Chondrocyte (in vitro differentiated cells): Measurements from ENCODE around the gene CFAP97D1. TPM values are rescaled to one million over a fixed set of nuclear protein-coding genes. Genes with fewer than 3 reads are reported as not detected.

Source experiments
- DNase-seq: peaks from one replicate; pipeline ENCODE4 v3.0.0; 2021; ENCODE audit warnings: mixed read lengths, low spot score
- H3K27ac Mint-ChIP-seq: one replicate; pipeline ENCODE4 v1.8.0; 2021; ENCODE audit warnings: mild to moderate bottlenecking, moderate library complexity, mixed read lengths; ENCODE audit not compliant: unreplicated experiment
- H3K27me3 Mint-ChIP-seq: 2 replicates; pipeline ENCODE4 v1.8.0; 2021; ENCODE audit warnings: low read depth, mixed read lengths
- H3K36me3 Mint-ChIP-seq: 2 replicates; pipeline ENCODE4 v1.8.0; 2021; ENCODE audit warnings: low read depth, mixed read lengths
- H3K4me1 Mint-ChIP-seq: 2 replicates; pipeline ENCODE4 v1.8.0; 2021; ENCODE audit warnings: low read depth, mild to moderate bottlenecking, mixed read lengths
- H3K4me3 Mint-ChIP-seq: one replicate; pipeline ENCODE4 v1.8.0; 2021; ENCODE audit warnings: mild to moderate bottlenecking, moderate library complexity, mixed read lengths; ENCODE audit not compliant: unreplicated experiment
- H3K9me3 Mint-ChIP-seq: 2 replicates; pipeline ENCODE4 v1.8.0; 2021; ENCODE audit warnings: low read depth, mixed read lengths
- total RNA-seq: library from RNA; stranded (reverse); gene quantifications from 3 replicates; pipeline ENCODE4 v1.2.1, GENCODE V29; 2021
- TF ChIP-seq, protein P1 (sequence below): fragments of 200-600 bp; sonication (generic); IDR thresholded peaks from 2 replicates; pipeline ENCODE4 v1.5.0; 2021; ENCODE audit warnings: antibody characterized with exemption, mild to moderate bottlenecking, moderate library complexity

CFAP97D1 gene
- total RNA-seq, 1 donor from 2014 or later, result not detected

DNA sequence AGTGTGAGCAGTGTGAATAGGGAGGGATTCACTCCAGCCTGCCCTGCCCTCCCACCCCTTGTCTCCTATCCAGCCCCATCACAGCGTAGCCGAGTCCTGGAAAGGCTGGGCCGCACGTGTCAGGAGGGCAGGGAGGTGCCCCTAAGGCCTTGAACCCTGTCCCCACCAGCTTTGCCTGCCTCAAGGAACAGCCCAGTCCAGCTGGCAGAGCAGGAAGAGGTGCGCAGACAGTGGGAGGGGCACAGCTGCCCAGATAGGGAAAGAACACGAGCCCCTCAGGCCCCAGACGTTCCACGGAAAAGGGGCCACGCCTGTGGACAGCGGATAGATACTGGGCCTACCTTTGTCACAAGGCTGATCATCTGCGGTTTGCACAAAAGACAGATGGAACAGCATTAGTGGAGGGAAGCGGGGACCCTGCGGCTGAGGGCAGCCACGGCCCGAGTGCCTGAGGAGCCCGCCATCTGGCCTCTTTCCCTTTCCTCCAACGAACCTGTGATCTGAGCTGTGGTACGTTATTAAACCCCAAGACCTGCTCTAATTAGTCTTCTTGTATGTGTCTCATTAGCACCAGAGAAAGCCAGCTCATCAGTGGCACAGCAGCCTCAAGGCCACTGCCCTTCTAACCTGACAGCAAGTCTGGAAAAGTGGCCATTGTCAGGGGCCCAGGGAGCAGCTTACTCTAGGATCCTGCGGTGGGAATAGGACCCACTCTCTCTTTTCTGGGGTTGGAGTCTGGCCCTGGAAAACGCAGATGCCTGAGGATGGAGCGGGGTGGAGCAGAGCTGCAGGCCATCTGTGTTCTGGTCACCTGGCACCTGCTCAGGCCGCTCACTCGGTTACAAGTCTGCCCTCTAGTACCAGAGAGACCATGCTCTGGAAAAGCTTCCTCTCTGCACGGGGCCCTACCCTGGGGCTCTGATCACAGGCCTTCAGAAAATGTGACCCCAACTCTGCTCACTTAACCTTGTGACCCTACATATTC is 36.4 kb downstream of the CFAP97D1 start:
- TF ChIP-seq, protein P1, sequence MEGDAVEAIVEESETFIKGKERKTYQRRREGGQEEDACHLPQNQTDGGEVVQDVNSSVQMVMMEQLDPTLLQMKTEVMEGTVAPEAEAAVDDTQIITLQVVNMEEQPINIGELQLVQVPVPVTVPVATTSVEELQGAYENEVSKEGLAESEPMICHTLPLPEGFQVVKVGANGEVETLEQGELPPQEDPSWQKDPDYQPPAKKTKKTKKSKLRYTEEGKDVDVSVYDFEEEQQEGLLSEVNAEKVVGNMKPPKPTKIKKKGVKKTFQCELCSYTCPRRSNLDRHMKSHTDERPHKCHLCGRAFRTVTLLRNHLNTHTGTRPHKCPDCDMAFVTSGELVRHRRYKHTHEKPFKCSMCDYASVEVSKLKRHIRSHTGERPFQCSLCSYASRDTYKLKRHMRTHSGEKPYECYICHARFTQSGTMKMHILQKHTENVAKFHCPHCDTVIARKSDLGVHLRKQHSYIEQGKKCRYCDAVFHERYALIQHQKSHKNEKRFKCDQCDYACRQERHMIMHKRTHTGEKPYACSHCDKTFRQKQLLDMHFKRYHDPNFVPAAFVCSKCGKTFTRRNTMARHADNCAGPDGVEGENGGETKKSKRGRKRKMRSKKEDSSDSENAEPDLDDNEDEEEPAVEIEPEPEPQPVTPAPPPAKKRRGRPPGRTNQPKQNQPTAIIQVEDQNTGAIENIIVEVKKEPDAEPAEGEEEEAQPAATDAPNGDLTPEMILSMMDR, result no peak
- no peaks in the 10 kb centered on the region for H3K9me3 Mint-ChIP-seq
- peaks cover 11% of the 10 kb centered on the region for H3K4me1 Mint-ChIP-seq
- no peak overlapping the region for H3K4me3 Mint-ChIP-seq
- peaks cover 22% of the 10 kb centered on the region for H3K36me3 Mint-ChIP-seq
- no peak for DNase-seq
- H3K27me3 Mint-ChIP-seq, result no peaks in the 10 kb centered on the region
- no peak overlapping the region for H3K27ac Mint-ChIP-seq

DNA sequence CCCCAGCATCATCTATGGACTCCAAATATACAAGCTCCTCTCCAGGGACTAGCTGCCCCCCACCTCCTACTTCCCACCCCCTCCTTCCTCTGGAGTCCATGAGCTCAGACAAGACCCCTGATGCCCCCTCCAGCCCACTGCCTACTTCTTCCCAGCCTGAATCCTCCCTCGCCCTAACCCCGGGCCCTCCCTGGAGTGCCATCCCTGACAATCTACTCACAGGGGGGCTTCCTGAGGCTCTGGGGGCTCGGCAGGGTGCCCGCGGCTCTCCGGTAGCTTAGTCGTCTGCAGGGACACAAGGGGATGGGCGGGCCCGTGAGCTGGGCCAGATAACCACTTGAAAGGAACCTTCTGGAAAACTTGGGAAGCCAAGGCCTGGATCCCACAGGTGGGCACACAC is 37.6 kb downstream of the CFAP97D1 start:
- no peaks in the 10 kb centered on the region for H3K27me3 Mint-ChIP-seq
- H3K27ac Mint-ChIP-seq, result no peak overlapping the region
- no peak for DNase-seq

DNA sequence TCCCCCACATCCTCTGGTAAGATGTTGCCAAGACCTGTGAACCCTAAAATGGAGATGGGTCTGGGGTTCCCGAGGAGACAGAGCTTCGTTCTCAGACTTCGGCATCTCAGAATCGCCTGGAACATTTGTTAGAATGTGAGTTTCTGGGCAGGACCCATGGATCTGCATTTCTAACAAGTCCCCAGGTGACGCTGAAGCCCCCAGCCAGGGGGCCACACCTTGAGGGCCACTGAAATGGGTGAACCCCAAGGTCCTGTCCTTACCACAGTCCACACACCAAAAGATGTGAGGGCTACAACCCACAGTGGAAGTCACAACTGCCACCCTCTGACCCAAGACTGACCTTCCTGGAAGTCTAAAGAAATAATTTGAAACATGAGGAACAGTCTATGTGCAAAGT is 38.7 kb downstream of the CFAP97D1 start:
- Mint-ChIP-seq H3K9me3 (no peaks in the 10 kb centered on the region), H3K36me3 (peaks cover 30% of the 10 kb centered on the region), H3K4me1 (peaks cover 15% of the 10 kb centered on the region), H3K27me3 (no peaks in the 10 kb centered on the region), H3K4me3 (no peak overlapping the region), H3K27ac (no peak overlapping the region)
- TF ChIP-seq, protein P1, result no peak
- DNase-seq, result no peak

More for the DNA sequence above, 37.6 kb downstream of the CFAP97D1 start:
- no peaks in the 10 kb centered on the region for H3K9me3 Mint-ChIP-seq
- H3K36me3 Mint-ChIP-seq, result peaks cover 22% of the 10 kb centered on the region
- peaks cover 11% of the 10 kb centered on the region for H3K4me1 Mint-ChIP-seq
- H3K4me3 Mint-ChIP-seq, result no peak overlapping the region
- TF ChIP-seq, protein P1, result no peak

DNA sequence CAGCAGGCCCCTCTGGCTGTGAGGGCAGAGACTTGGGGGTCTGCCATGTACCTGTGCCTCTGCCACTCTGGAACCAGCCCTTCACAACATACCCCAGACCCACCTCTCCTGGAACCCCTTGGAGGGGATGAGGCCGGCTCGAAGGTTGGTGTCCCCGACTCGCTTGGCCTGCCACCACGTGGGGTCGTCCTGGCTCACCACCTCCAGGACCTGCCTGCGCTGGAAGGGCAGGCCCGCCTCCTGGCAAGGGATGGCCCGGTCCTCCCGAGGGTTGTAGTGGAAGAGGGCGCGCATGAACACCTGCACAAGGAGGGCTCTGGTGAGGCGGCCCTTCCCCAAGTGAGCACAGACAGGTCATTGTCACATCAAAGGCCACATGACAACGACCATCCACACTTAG is 40.5 kb downstream of the CFAP97D1 start:
- no peak overlapping the region for H3K4me3 Mint-ChIP-seq
- H3K4me1 Mint-ChIP-seq, result peaks cover 5% of the 10 kb centered on the region
- TF ChIP-seq, protein P1, result no peak
- H3K27ac Mint-ChIP-seq, result no peak overlapping the region
- H3K9me3 Mint-ChIP-seq, result no peaks in the 10 kb centered on the region
- no peaks in the 10 kb centered on the region for H3K27me3 Mint-ChIP-seq
- H3K36me3 Mint-ChIP-seq, result peaks cover 27% of the 10 kb centered on the region
- no peak for DNase-seq

DNA sequence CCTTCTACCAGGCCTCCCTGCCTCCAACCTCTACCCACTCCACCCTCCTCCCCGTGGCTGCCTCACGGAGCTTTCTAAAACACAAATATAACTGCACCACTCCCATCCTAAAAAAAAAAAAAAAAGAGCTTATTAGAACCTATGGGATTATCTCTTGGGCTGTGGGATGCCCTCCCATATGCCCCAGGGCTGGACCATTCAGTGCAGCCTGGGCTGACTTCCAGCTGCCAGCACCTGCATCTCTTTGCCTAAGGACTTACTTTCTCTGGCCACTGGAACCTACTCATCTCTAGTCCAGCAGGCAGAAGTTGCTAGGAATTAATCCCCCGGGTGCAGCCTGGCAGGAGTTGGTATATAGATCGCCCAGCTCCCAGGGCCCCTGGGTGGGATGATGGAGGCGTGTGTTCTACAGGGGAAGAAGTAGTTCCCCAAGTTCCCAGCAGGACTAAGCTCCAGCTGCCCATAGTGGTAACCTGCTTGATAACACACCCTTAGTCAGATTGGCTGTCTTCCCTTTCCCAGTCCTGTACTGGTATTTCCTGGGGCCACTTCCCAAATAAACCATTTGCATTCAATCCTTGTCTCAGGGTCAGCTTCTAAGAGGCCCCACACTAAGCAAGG is 42.4 kb downstream of the CFAP97D1 start:
- Mint-ChIP-seq H3K27me3 (no peaks in the 10 kb centered on the region), H3K4me1 (peaks cover 5% of the 10 kb centered on the region), H3K27ac (no peak overlapping the region), H3K4me3 (no peak overlapping the region), H3K9me3 (no peaks in the 10 kb centered on the region), H3K36me3 (peaks cover 31% of the 10 kb centered on the region)
- no peak for DNase-seq
- TF ChIP-seq, protein P1, result no peak
